Parathyroid adenoma (tissue), 2 donors: ENCODE data around the gene ZMYND12.

Source experiments
- H2AFZ ChIP-seq: fragments of 300-600 bp; sonication (generic); one replicate; pipeline ENCODE4 v1.7.0; 2017; ENCODE audit warnings: antibody characterized with exemption, mild to moderate bottlenecking
- H3K27ac ChIP-seq: fragments of 300-600 bp; sonication (generic); one replicate; pipeline ENCODE4 v1.7.0; 2017
- H3K27me3 ChIP-seq: fragments of 300-600 bp; sonication (generic); one replicate; pipeline ENCODE4 v1.7.0; 2017; ENCODE audit warnings: low read length; ENCODE audit not compliant: control insufficient read depth, insufficient read depth
- H3K36me3 ChIP-seq: fragments of 300-600 bp; sonication (generic); one replicate; pipeline ENCODE4 v1.7.0; 2017; ENCODE audit warnings: low read length; ENCODE audit not compliant: control insufficient read depth, insufficient read depth
- H3K4me1 ChIP-seq: fragments of 300-600 bp; sonication (generic); one replicate; pipeline ENCODE4 v1.7.0; 2017; ENCODE audit warnings: control low read depth
- H3K4me2 ChIP-seq: fragments of 300-600 bp; sonication (generic); one replicate; pipeline ENCODE4 v1.7.0; 2017; ENCODE audit warnings: low read length
- H3K4me3 ChIP-seq: fragments of 300-600 bp; sonication (generic); one replicate; pipeline ENCODE4 v1.7.0; 2017; ENCODE audit warnings: low read depth, low read length
- H3K79me2 ChIP-seq: fragments of 300-600 bp; sonication (generic); one replicate; pipeline ENCODE4 v1.7.0; 2017; ENCODE audit warnings: control low read depth
- H3K9ac ChIP-seq: fragments of 300-600 bp; sonication (generic); one replicate; pipeline ENCODE4 v1.7.0; 2017; ENCODE audit warnings: mild to moderate bottlenecking
- H3K9me3 ChIP-seq: fragments of 300-600 bp; sonication (generic); one replicate; pipeline ENCODE4 v1.7.0; 2017; ENCODE audit warnings: low read length; ENCODE audit not compliant: control insufficient read depth
- CTCF ChIP-seq: fragments of 300-600 bp; sonication (generic); IDR thresholded peaks from one replicate; pipeline ENCODE4 v1.7.0; 2017; ENCODE audit warnings: antibody characterized with exemption, mild to moderate bottlenecking
- donor health status: primary hyperparathyroidism.

ZMYND12 gene

GRCh38 chr1:42417166-42417565, 38.7 kb downstream of the ZMYND12 start:
- TF ChIP-seq CTCF, result no peak
- H3K4me2 ChIP-seq, result no peak overlapping the region
- no peak overlapping the region for H2AFZ ChIP-seq
- no peaks in the 10 kb centered on the region for H3K9me3 ChIP-seq
- H3K4me1 ChIP-seq, result peaks cover 6% of the 10 kb centered on the region
- H3K36me3 ChIP-seq, result no peaks in the 10 kb centered on the region
- H3K79me2 ChIP-seq, result no peaks in the 10 kb centered on the region
- H3K4me3 ChIP-seq, result no peak overlapping the region
- H3K27me3 ChIP-seq, result no peaks in the 10 kb centered on the region
- H3K27ac ChIP-seq, result no peak overlapping the region
- H3K9ac ChIP-seq, result no peak overlapping the region

- Histone ChIP-seq H3K4me1 (no peaks in the 10 kb centered on the region), H2AFZ (no peak overlapping the region), H3K9me3 (no peaks in the 10 kb centered on the region), H3K79me2 (no peaks in the 10 kb centered on the region), H3K36me3 (no peaks in the 10 kb centered on the region), H3K27ac (no peak overlapping the region), H3K4me3 (no peak overlapping the region), H3K27me3 (no peaks in the 10 kb centered on the region), H3K4me2 (no peak overlapping the region), H3K9ac (no peak overlapping the region)
- no peak for TF ChIP-seq CTCF
Observed at GRCh38 chr1:42414551-42415496, 41.0 kb downstream of the ZMYND12 start.

- no peaks in the 10 kb centered on the region for H3K79me2 ChIP-seq
- H3K9me3 ChIP-seq, result no peaks in the 10 kb centered on the region
- H3K36me3 ChIP-seq, result no peaks in the 10 kb centered on the region
- H3K4me3 ChIP-seq, result no peak overlapping the region
- no peaks in the 10 kb centered on the region for H3K27me3 ChIP-seq
- H3K27ac ChIP-seq, result no peak overlapping the region
- H2AFZ ChIP-seq, result no peak overlapping the region
- TF ChIP-seq CTCF, result no peak
- no peak overlapping the region for H3K4me2 ChIP-seq
- no peak overlapping the region for H3K9ac ChIP-seq
- no peaks in the 10 kb centered on the region for H3K4me1 ChIP-seq
Observed at GRCh38 chr1:42403880-42404400, 51.9 kb downstream of the ZMYND12 start.

GRCh38 chr1:42399315-42400100, 56.3 kb downstream of the ZMYND12 start:
- H3K4me3 ChIP-seq, result no peak overlapping the region
- H3K36me3 ChIP-seq, result no peaks in the 10 kb centered on the region
- H3K27ac ChIP-seq, result no peak overlapping the region
- H2AFZ ChIP-seq, result no peak overlapping the region
- no peaks in the 10 kb centered on the region for H3K27me3 ChIP-seq
- H3K4me1 ChIP-seq, result no peaks in the 10 kb centered on the region
- no peak for TF ChIP-seq CTCF
- H3K9me3 ChIP-seq, result no peaks in the 10 kb centered on the region
- no peak overlapping the region for H3K9ac ChIP-seq
- no peaks in the 10 kb centered on the region for H3K79me2 ChIP-seq
- H3K4me2 ChIP-seq, result no peak overlapping the region
